ENCODE data around the gene PDZD4.

GRCh38 chrX:153861151-153861550 lies 30.8 kb upstream of the PDZD4 start:
- no peak for TF ChIP-seq EP300 (IDR thresholded peaks at IDR 0.05; ENCODE audit: borderline replicate concordance)
- no peak for TF ChIP-seq TAF1 (IDR thresholded peaks at IDR 0.05; ENCODE audit: low read depth)

Data from Ishikawa (cell line).